Ovary (tissue), 3 donors: ENCODE measurements around the gene PRKCQ.

Experiments used
- CTCF ChIP-seq, 3 donors: fragments of 450-650 bp in 2 of 3; fragments of 200-600 bp in 1 of 3; IDR thresholded peaks; one replicate each; pipeline versions ENCODE4 v1.5.1 to v1.8.0; 2016 to 2022; ENCODE audit warnings: antibody characterized with exemption in 3 of 3, mild to moderate bottlenecking in 1 of 3
- EP300 ChIP-seq: sonication (generic); formaldehyde crosslinking; IDR thresholded peaks from one replicate; pipeline ENCODE4 v1.6.1; 2017; ENCODE audit warnings: antibody characterized with exemption
- POLR2A ChIP-seq: fragments of 450-650 bp; IDR thresholded peaks from one replicate; pipeline ENCODE4 v1.6.1; 2017; ENCODE audit warnings: antibody characterized with exemption, mild to moderate bottlenecking, moderate library complexity
- donor health status: DM: no; HTN: no; CAD: no.

GRCh38 chr10:6607778-6608177, 27.7 kb upstream of the PRKCQ start:
- TF ChIP-seq CTCF (IDR thresholded peaks at IDR 0.05) (no peak), EP300 (no peak), POLR2A (no peak)
